ENCODE measurements around the gene GNA14.
"Not testable (repeated sequence)": the region's sequence is repeated elsewhere in the genome, so short reads cannot be mapped to it uniquely, and the experiment has no call there.

The GNA14 gene

DNA sequence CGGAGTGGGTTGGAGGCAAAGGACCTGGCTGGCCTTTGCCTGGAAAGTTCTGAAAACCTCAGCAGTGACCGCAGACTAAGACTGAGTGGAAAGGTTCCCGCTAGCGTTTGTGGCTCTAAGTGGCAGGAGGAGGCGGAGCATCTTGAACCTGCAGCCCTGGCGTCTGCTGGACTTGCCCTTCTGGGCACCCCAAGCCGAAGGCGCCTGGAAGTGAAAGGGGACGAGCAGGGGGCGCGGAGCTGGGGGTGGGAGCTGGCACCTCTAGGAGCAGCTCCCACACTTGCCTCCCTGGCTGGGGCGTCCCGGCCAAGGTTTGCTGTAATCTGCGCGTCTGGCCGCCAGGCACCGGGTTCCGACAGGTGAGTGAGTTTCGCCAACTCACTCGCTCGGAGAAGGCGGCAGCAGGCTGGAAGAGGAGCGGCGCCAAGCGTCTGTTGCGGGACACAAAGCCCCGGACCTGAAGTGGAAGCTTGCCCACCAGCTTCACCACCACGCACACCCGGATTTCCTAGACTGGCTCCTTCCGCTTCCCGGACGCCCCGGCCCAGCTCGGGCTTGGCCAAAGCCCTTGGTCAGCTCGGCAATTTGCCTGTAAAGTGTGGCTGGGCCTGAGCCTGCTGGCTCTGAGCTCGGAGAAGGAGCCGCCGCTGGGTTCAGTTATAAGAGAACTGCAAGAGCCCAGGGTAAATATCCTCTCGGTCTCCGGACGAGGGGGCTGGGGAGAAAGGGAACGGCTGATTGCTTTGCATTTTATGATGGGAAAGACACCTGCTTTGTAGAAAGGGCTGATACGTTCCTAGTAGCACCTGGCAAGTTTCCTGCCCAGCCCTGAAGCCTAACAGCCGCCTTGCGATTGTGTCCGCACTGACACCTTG is at the start of gene GNA14:
Gene GNA14 (minus strand): TSS at position 89 of the 875 bp plus-strand sequence. CDS start 529 bp downstream, outside the sequence.
- DNase-seq (ENCODE audit: low spot score) = no peak

GRCh38 chr9:77697238-77697984 is 49.3 kb upstream of the GNA14 start:
- no peak for DNase-seq (ENCODE audit: low spot score)

GRCh38 chr9:77690723-77691122 is 42.6 kb upstream of the GNA14 start:
- not testable (repeated sequence) for DNase-seq (ENCODE audit: low spot score)

GRCh38 chr9:77690119-77690518 is 42.0 kb upstream of the GNA14 start:
- not testable (repeated sequence) for DNase-seq (ENCODE audit: low spot score)

DNA sequence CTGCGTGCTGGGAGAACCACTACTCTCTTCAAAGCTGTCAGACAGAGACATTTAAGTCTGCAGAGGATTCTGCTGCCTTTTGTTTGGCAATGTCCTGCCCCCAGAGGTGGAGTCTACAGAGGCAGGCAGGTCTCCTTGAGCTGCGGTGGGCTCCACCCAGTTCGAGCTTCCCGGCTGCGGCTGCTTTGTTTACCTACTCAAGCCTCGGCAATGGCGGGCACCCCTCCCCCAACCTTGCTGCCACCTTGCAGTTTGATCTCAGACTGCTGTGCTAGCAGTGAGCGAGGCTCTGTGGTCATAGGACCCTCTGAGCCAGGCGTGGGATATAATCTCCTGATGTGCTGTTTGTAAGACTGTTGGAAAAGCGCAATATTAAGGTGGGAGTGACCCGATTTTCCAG is 39.6 kb upstream of the GNA14 start:
- not testable (repeated sequence) for DNase-seq (ENCODE audit: low spot score)

- no peak for DNase-seq (ENCODE audit: low spot score)
Measured at GRCh38 chr9:77680581-77680980, 32.5 kb upstream of the GNA14 start.

DNA sequence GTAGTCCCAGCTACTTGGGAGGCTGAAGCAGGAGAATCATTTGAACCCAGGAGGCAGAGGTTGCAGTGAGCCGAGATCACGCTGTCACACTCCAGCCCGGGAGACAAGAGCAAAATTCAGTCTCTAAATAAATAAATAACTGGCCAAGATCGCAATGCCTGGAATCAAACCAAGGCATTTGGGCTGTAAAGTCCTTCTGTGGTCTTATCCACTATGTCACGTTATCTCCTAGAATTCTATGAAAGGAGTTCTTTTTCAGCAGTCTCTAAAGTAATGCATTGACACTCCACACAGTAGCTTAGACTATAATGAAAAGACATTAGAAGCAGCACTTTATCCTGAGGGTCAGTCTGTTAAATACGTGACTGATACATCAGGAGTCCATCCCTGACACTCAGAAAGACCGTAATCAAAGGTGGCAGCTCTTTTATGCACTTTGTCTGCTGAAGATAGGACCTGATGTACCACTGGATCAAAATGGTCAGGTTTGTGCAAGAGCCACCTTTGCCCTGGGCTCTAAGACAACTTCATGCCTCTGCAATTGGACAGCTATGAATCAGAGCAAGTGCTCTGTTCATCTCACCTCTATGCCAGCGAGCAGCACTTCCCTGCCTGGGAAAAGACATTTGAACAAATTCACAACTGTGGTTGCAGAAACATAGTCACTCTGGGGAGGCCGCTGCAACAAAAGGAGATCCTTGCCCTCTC is 31.7 kb upstream of the GNA14 start:
- no peak for DNase-seq (ENCODE audit: low spot score)

DNA sequence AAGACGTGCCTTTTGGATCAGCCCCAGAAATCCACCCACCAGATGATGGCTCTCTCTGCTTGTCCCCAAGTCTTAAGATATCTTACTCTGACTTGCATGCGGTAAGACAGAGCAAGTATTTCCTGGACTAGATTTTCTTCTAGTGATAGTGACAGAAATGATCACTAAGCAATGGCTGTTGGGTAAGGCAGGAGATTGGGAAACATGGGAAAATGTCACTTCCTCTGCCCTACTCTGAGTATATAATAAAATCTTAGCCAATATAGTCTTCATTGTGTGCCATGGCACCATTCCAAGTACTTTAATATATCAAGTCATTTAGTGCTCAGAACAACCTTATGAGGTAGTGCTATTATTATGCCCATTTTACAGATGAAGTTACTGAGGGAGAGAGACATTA is 31.0 kb upstream of the GNA14 start:
- DNase-seq (ENCODE audit: low spot score) = no peak

GRCh38 chr9:77677957-77678535 is 29.9 kb upstream of the GNA14 start:
- no peak for DNase-seq (ENCODE audit: low spot score)

DNA sequence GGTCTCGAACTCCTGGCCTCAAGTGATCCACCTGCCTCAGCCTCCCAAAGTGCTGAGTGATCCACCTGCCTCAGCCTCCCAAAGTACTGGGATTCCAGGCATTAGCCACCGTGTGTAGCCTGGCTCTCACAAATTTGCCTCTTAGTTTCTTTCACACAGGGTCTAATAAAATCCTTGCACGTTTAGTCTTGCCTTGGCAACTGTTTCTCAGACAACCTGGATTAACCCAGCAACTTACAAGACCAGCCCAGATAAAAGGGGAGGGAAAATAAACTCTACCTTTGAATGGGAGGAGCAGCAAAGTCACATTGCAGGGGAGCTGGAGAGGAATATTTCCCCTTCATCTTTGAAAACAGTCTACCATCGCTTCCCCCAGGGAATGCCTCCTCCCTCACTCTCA is 29.3 kb upstream of the GNA14 start:
- no peak for DNase-seq (ENCODE audit: low spot score)

GRCh38 chr9:77673941-77674791 is 26.0 kb upstream of the GNA14 start:
- no peak for DNase-seq (ENCODE audit: low spot score)

GRCh38 chr9:77672183-77672582 is 24.1 kb upstream of the GNA14 start:
- DNase-seq (ENCODE audit: low spot score) = no peak

GRCh38 chr9:77667151-77667550 is 19.0 kb upstream of the GNA14 start:
- no peak for DNase-seq (ENCODE audit: low spot score)

- DNase-seq (ENCODE audit: low spot score) = no peak
Measured at GRCh38 chr9:77663754-77664153, 15.6 kb upstream of the GNA14 start.

- DNase-seq (ENCODE audit: low spot score) = no peak
Measured at GRCh38 chr9:77661566-77662085, 13.5 kb upstream of the GNA14 start.

DNA sequence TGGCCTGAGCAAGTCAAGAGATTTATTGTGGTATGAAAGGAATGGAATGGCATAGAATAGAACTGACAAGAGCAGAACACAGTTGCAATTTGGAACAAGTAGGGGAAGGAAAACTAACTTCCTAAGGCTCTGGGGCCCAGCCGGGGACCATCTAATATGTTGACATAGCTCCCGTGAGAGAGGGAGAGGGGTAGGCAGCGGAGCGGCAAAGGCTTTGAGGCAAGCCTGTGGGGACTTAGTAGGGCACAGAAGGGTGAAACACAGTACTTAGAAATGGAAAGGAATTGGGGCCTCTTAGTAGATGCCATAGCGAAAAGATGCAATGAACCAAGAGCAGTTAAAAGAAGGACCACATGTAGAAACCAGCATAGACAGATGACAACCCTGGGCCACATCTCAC is 11.8 kb upstream of the GNA14 start:
- no peak for DNase-seq (ENCODE audit: low spot score)

DNA sequence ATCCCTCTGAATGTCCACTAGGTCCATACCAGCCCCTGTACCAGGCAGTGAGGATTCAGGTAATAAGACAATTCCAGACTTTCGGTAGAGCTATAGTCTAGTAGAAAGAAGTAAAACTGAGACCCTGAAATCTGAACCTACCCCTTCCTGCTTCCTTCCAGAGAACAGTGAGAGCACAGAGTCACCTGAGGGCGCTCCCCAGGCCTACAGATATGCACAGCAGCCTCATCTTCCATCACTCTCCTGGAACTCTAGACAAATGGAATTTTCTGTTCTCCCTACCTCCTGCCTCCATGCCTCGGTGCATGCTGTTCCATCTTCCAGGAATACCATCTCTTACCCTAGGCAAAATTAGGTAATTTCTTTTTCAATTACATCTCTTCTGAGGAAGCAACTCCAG is 3.1 kb upstream of the GNA14 start:
- DNase-seq (ENCODE audit: low spot score) = no peak

DNA sequence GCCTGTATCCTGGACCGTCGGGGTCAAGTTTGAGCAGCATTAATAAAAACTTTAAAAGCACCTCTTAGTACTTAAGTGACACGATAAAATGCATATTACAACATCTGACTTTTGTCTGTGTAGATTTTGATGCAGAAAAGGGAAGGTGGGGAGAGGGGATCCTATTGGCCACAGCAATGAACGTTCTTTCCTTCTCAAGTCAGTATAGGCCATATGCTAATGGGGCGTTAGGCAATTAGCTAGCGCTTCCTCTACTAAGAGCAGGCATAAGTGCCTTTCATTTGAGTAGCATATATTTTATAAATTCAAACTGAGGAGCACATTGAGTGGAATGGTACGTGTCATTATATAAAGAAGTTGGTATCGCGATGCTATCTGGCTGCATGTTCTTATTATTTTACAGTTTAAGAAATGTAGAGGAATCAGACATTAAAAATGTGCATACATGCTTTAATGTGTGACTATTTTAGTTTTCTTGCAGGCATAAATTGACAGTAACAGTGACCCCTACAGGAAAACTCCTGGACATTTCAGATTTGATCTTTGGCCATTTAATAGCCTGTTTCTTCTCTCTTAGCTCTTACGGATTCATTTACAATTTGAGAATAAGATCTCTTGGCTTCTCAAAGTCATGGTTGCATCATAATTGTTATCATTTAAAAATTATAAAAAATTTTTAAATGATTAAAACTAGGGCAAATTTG is 1.1 kb upstream of the GNA14 start:
- DNase-seq (ENCODE audit: low spot score) = no peak

DNA sequence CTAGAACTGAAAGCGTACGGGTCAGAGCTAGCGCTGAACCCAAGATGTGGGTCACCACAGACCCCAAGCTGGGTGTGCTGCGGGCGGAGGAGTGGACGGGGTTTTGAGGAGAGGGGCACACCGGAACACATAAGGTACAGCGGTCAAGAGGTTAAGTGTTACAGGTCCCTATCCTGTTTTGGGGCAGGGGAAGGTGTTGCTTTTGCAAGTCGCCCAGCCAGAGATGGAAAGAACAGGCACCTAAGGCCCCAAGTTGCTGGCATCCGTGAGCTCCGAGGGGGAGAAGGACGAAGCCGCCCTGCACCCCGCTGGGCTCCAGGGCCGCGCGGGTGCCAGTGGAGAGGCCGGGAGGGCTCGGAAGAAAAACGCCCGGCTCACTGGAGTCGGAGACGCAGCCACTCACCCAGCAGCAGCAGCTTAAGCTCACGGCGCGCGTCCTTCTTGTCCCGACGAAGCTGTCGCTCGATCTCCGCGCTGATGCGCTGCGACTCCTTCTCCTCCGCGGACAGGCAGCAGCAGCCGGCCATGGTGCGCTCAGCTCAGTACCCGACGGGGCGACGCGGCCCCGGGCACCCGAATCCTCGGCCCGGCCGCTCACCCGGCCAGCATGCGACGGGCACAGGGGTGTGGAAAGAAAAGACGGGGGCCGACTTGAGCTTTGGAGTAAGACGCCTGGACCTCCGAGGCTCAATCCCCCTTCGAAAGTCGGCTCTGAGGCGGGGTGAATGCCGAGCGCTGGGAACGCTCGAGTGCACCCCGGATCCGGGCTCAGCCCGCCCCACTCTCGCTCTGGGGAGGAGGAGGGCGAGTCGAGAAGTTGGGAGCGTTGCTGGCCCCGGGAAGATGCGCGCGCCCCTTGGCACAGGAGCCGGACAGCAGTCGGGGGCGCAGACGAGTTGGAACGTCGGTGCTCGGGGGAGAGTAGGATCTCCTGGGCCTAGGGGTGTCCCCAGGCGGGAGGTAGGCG is 572 bp downstream of the GNA14 start:
- no peak for DNase-seq (ENCODE audit: low spot score)
